Measurements from ENCODE around the gene PRSS3. TPM values are rescaled to one million over a fixed set of nuclear protein-coding genes. Genes with fewer than 3 reads are reported as not detected.

Gene PRSS3
- total RNA-seq (2022; extraction: Qiagen RNA extraction), result 8.5 to 9.9 TPM (median 8.9 TPM) in 5 replicates

DNA sequence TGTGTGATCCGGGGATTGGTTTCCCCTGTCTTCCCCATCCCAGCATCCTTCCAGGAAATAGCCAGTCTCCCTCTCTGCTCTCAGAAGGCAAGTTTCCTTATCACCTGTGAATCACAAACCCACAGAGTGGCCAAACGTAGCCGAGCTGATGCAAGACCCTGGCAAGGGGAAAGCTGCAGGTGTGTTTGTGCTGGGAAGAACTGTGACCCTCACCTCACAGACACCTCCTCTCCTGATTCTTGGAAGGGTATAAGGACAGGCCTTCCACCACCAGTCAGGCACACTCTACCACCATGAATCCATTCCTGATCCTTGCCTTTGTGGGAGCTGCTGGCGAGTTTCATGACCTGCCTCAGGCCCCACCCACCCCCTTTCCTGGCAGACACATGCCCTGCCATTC, at the start of gene PRSS3:
Gene PRSS3 (plus strand): TSS at position 281 of the 400 bp plus-strand sequence. CDS start 13 bp downstream, at position 294.

DNA sequence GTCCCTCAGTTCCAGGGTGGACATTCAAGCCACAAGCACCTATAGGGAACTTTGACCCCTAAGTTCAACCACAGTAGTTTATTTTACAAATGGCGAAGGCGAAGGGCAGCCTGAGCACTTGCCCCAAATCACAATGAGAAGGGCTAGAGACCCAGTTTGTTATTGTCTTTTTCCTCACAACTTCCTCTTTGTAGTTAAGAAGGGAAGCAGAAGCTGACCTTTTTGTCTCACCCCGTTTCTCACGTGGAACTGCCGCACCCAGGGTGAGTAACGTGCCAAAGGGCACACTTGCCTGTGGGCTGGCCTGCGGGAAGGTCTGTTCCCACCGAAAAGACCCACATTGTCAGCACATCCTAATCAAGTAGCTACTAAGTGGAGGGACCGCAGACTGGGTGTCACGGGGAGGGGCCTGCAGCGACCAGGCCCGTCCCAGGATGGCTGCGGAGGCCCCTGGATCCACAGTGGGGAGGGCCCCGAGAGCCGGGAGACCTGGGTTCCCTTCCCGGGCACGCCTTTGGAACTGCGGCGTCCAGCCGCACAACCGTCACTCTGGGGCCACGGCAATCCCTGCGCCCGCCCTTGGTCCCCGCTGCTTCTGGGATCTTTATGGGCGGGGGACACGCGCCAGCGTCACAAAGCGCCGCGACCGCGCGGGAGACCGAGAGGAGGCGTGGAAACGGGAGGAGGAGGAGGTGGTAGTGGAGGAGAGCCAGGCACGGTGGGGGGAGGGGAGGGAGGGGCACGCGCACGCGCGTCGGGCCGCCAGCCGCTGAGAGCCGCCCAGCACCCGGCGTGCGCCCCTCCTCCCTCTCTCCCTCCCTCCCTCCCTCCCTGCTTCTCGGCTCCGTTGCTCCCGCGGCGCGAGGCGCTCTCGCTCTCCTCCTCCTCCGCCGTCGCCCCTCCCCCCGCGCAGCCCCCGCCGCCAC, 21.2 kb downstream of the PRSS3 start, which contains the start of gene UBE2R2:
Gene UBE2R2 (plus strand): TSS at position 834 of the 926 bp plus-strand sequence. CDS start 598 bp downstream, outside the sequence.

Other genes with a start within 250 kb of the PRSS3 start
- gene UBE2R2, start 21.6 kb downstream of the PRSS3 start, total RNA-seq (2022; extraction: Qiagen RNA extraction), result 40.8 to 46.4 TPM (median 44.9 TPM) in 5 replicates

All from A549 treated with dexamethasone at 1 μM for 4 hours (cell line).